Osteocyte (in vitro differentiated cells): ENCODE measurements around the gene GABRG3. TPM values are rescaled to one million over a fixed set of nuclear protein-coding genes. Genes with fewer than 3 reads are reported as not detected.

Experiments used
- DNase-seq: peaks from one replicate; pipeline ENCODE4 v3.0.0; 2021; ENCODE audit warnings: mixed read lengths; ENCODE audit not compliant: unreplicated experiment; ENCODE audit errors: extremely low spot score
- H3K27ac Mint-ChIP-seq: one replicate; pipeline ENCODE4 v1.8.0; 2021; ENCODE audit warnings: mild to moderate bottlenecking, mixed read lengths; ENCODE audit not compliant: unreplicated experiment
- H3K27me3 Mint-ChIP-seq: one replicate; pipeline ENCODE4 v1.8.0; 2021; ENCODE audit warnings: mixed read lengths; ENCODE audit not compliant: unreplicated experiment
- H3K36me3 Mint-ChIP-seq: one replicate; pipeline ENCODE4 v1.8.0; 2021; ENCODE audit warnings: mixed read lengths; ENCODE audit not compliant: unreplicated experiment
- H3K4me1 Mint-ChIP-seq: one replicate; pipeline ENCODE4 v1.8.0; 2021; ENCODE audit warnings: mixed read lengths; ENCODE audit not compliant: unreplicated experiment
- H3K4me3 Mint-ChIP-seq: one replicate; pipeline ENCODE4 v1.8.0; 2021; ENCODE audit warnings: mild to moderate bottlenecking, moderate library complexity, mixed read lengths; ENCODE audit not compliant: unreplicated experiment
- H3K9me3 Mint-ChIP-seq: one replicate; pipeline ENCODE4 v1.8.0; 2021; ENCODE audit warnings: mixed read lengths; ENCODE audit not compliant: unreplicated experiment
- total RNA-seq: library from RNA; stranded (reverse); gene quantifications from 2 replicates; pipeline ENCODE4 v1.2.1, GENCODE V29; 2021
- TF ChIP-seq, protein P1 (sequence below): fragments of 200-600 bp; sonication (generic); IDR thresholded peaks from 2 replicates; pipeline ENCODE4 v1.5.0; 2021; ENCODE audit warnings: antibody characterized with exemption, mild to moderate bottlenecking, moderate library complexity

The GABRG3 gene
- total RNA-seq, 1 donor from 2014 or later: 0.19 TPM

DNA sequence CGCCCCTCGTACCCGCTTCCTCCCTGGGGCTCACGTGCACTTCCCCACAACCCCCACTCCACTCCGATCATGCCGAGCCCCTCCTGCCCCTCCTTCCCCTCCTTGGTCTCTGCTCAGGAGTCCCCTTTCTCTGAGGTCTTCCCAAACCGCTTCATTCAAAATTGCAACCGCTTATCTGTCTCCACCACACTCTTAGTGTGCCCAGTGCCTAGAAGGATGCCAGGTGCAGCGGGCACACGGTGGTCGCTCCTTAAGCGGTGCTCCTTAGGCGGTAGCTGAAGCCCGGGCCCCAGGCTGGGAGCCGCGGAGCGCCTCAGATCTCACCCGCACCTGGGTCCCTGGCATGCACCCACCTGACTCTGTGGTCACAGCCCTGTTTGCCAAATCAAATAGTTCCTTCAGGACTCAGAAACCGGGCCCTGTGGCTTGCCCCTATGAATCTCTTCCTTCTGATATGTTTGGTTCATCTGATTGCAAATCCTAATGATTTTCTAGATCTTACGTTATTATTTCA lies 603.6 kb downstream of the GABRG3 start:
- Mint-ChIP-seq H3K27ac (no peak overlapping the region), H3K9me3 (no peaks in the 10 kb centered on the region), H3K4me1 (peaks cover 5% of the 10 kb centered on the region), H3K36me3 (no peaks in the 10 kb centered on the region), H3K4me3 (no peak overlapping the region), H3K27me3 (no peaks in the 10 kb centered on the region)
- DNase-seq: no peak
- TF ChIP-seq, protein P1, sequence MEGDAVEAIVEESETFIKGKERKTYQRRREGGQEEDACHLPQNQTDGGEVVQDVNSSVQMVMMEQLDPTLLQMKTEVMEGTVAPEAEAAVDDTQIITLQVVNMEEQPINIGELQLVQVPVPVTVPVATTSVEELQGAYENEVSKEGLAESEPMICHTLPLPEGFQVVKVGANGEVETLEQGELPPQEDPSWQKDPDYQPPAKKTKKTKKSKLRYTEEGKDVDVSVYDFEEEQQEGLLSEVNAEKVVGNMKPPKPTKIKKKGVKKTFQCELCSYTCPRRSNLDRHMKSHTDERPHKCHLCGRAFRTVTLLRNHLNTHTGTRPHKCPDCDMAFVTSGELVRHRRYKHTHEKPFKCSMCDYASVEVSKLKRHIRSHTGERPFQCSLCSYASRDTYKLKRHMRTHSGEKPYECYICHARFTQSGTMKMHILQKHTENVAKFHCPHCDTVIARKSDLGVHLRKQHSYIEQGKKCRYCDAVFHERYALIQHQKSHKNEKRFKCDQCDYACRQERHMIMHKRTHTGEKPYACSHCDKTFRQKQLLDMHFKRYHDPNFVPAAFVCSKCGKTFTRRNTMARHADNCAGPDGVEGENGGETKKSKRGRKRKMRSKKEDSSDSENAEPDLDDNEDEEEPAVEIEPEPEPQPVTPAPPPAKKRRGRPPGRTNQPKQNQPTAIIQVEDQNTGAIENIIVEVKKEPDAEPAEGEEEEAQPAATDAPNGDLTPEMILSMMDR: no peak

DNA sequence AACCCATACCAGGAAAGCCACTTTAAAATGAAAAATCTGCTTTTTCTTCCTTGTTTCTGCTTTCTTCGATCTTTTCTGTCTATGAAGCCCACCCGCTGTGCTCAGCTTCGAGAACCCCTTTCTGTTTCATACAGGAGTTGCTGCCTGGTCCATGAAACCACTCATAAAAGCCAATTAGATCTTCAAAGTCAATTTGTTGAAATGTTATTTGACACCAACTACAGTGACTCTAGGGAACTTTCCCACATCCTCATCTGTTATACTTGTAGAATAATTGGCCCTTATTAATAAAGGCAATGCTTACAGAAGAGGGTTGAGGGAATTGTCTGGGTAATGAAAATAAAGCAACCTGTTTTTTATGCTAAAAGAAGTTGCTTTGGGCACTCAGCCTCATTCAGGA lies 604.5 kb downstream of the GABRG3 start:
- TF ChIP-seq, protein P1: no peak
- Mint-ChIP-seq H3K27me3 (no peaks in the 10 kb centered on the region), H3K9me3 (no peaks in the 10 kb centered on the region), H3K4me1 (peaks cover 5% of the 10 kb centered on the region), H3K4me3 (no peak overlapping the region), H3K36me3 (no peaks in the 10 kb centered on the region), H3K27ac (no peak overlapping the region)
- no peak for DNase-seq

DNA sequence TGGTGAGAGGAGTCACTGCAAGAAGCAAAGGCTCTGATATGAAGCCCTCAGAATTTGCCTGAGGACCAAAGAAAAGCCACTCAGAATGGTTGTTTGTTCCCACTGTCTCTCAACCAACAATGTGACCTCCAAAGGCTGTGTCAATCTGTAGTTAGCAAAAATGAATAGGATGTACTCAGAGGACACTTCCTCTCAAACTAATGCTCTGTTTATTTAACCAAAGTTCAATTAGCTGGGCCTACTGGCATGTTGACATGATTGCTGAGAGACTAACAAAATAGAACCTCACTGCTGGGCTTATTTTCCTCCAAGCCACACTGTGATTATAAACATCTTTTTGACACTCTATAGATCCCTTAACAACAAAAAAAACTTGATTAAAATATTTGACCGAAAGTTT lies 605.6 kb downstream of the GABRG3 start:
- H3K9me3 Mint-ChIP-seq: no peaks in the 10 kb centered on the region
- H3K4me3 Mint-ChIP-seq: no peak overlapping the region
- H3K36me3 Mint-ChIP-seq: no peaks in the 10 kb centered on the region
- TF ChIP-seq, protein P1: no peak
- H3K4me1 Mint-ChIP-seq: peaks cover 5% of the 10 kb centered on the region
- no peak for DNase-seq
- no peak overlapping the region for H3K27ac Mint-ChIP-seq
- no peaks in the 10 kb centered on the region for H3K27me3 Mint-ChIP-seq

DNA sequence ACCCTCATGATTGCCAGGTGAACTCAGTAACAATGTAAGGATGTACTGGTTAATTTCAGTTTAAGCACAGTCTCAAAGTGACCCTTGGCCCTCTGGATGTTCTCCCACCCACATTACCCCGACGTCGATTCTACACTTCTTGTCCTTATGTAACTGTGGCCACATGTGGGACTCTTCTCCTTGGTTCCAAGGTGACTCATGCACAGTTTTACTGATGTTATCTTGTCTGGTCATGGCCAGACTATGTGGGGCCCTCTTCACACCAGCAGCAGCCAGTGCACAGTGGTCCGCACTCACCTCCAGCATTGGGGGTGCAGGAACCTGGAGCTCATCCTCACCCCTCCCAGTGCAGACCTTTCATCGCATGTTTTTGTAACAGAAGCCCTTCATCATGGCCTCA lies 608.8 kb downstream of the GABRG3 start:
- no peak overlapping the region for H3K27ac Mint-ChIP-seq
- TF ChIP-seq, protein P1: no peak
- DNase-seq: no peak
- H3K4me3 Mint-ChIP-seq: no peak overlapping the region
- no peaks in the 10 kb centered on the region for H3K9me3 Mint-ChIP-seq
- no peaks in the 10 kb centered on the region for H3K36me3 Mint-ChIP-seq
- peaks cover 8% of the 10 kb centered on the region for H3K4me1 Mint-ChIP-seq
- no peaks in the 10 kb centered on the region for H3K27me3 Mint-ChIP-seq

DNA sequence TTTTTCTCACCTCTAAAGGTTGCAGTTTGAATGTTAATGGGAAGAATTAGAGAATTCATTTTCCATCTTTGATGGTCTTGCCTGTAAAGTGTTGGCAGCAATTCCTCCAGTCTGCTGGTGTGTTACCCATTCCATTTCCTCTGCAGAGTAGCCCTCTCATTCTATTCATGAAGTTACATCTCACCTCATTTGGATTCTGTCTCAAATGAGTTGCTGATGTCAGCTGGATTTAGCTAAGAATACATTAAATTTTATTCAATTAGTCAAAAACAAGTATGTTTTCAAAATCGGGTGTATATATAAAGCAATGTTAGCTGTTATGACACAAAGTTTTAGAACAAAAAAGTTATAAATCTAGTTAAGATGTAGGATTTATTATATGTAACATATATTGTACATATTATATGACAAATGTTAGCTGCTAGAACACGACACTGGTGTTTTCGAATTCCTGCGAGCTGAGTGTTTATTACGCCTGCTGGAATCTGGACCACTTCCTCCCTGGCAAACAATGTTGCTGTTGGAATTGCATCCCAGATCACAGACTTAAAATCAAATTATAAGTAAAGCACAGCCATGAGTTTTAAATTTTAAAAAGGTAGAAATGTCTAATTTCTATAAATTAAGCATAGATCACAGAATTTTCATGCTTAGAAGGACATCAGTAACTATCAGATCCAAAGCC lies 611.9 kb downstream of the GABRG3 start:
- no peak for DNase-seq
- Mint-ChIP-seq H3K27me3 (peaks cover 7% of the 10 kb centered on the region), H3K9me3 (no peaks in the 10 kb centered on the region), H3K36me3 (no peaks in the 10 kb centered on the region), H3K27ac (no peak overlapping the region), H3K4me3 (no peak overlapping the region), H3K4me1 (peaks cover 8% of the 10 kb centered on the region)
- TF ChIP-seq, protein P1: no peak
